Activated CD4-positive, CD25-positive, alpha-beta regulatory T cell treated with anti-CD3 and anti-CD28 coated beads, Interleukin-2, amount 50 U/mL, for 24 hours (primary cell): ENCODE measurements around the gene MAP3K7CL.

Experiments used
- ATAC-seq, 2 donors: fragments of 150-1000 bp; cut with Tn5 transposase; one replicate each; pipeline ENCODE4 v1.10.0; 2021; ENCODE audit warnings: mild to moderate bottlenecking in 1 of 2, moderate library complexity in 1 of 2

Gene MAP3K7CL

GRCh38 chr21:29130270-29130969, at the start of gene MAP3K7CL:
TSS of gene MAP3K7CL (plus strand) at chr21:29130644. CDS start at chr21:29133345, 2,701 bp downstream.
- no peak for ATAC-seq

DNA sequence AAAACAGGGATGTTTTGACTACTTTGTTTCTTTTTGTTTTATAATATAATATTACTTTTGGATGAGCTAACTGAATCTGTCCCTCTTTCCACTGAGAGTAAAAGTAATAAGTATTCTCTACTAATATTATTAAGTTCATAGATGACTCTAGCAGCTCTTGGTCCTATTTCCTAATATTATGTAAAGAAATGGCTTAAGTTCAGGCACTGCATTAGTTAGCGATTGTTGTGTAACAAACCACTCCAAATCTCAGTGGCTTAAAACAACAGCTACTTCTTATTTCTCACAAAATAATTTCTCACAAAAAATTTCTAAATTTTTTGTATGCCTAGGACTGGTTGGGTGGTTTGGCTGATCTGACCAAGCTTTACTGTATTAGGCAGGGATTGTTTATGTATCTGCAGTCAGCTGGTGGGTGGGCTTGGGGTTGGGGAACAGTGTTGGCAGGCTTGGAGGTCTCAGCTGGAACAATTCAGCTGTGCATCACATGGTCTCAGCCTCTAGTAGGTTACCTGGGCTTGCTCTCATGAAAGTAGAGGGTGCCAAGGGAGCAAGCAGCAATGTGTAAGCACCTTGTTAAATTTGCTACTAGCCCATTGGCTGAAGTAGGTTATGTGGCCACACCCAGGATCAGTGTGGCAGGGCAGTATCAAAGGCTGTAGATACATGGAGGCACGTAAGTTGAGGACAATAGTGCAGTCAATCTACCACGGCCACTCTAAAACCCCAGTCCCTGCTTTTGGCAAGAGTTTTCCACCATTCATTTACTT, 48.2 kb upstream of the MAP3K7CL start:
- no peak for ATAC-seq

DNA sequence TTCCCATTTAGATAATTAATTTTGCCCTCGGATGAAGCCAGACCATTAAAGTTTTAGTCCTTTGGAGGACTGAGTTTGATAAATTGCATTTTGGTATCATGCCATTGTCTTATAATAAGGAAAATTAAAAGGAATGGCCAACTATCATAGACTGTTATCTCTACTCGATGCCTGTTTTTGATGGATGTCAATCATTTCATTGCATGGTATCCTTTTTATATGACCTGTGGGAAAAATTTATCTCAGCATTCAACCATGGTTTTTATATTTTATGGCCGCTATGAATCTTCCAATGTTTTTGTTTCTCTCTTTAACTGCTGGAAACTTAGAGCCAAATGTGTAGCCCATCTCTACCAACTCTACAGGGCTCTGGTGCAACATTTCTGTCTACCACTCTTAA, 47.1 kb upstream of the MAP3K7CL start:
- ATAC-seq = no peak

GRCh38 chr21:29084372-29084771, 46.1 kb upstream of the MAP3K7CL start:
- ATAC-seq = no peak

GRCh38 chr21:29085106-29085752, 45.2 kb upstream of the MAP3K7CL start:
- ATAC-seq = no peak

DNA sequence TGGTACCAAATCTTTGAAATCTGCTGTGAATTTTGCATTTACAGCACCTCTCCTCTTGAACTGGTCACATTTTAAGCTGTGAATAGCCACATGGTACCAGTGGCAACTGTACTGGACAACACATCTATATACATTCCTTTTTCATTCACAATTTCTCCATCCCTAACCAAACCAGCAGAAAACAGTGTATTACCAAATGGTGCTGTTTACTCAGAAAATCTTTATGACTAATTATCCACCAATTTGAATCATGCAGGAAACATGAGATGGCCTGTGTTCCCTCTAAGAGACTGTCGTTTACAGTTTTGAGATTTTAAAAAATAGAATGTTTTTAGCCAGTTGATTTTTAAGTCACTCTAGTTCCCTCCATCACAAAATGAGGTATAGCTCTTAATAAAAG, 39.4 kb upstream of the MAP3K7CL start:
- peak in 1 of 2 donors; percentile 45 for ATAC-seq

GRCh38 chr21:29092102-29092959, 38.1 kb upstream of the MAP3K7CL start:
- peak in 1 of 2 donors; percentile 27 for ATAC-seq

GRCh38 chr21:29096218-29097015, 34.0 kb upstream of the MAP3K7CL start:
- ATAC-seq = no peak

DNA sequence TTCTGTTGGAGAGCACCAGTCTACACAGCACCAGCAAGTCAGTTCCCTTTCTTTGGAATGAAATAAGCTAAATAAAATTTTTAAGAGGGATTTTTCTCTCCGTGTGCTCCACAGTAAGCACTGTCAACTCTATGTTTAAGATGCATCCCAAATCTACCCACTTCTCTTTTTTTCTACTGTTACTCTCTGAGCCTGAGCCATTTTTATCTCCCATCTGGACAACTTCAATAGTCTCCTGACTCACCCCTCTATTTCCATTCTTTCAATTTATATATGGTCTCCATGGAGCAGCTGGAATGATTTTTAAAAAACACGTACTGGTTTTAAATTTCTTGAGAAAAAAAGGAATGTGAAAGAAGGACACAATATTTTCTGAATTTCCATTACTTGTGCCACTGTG, 32.3 kb upstream of the MAP3K7CL start:
- no peak for ATAC-seq

DNA sequence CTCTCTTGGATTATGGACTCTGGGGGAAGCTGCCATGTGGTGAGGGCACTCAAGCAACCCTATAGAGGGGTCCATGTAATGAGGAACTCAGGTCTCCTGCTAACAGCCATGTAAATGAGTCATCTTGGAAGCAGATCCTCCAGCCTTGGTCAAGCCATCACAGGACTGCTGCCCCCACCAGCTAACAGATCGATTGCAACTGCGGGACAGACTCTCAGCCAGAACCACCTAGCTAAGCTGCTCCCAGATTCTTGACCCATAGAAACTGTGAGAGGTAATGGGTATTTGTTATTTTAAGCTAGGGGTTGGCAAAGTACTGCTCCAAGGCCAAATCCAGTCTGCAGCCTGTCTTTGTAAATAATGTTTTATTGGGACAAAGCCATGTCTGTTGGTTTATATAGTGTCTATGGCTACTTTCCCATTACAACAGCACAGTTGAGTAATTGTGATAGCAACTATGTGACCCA, 27.6 kb upstream of the MAP3K7CL start:
- no peak for ATAC-seq

- no peak for ATAC-seq
Measured at GRCh38 chr21:29104239-29104708, 26.2 kb upstream of the MAP3K7CL start.

GRCh38 chr21:29105218-29105617, 25.2 kb upstream of the MAP3K7CL start:
- no peak for ATAC-seq

DNA sequence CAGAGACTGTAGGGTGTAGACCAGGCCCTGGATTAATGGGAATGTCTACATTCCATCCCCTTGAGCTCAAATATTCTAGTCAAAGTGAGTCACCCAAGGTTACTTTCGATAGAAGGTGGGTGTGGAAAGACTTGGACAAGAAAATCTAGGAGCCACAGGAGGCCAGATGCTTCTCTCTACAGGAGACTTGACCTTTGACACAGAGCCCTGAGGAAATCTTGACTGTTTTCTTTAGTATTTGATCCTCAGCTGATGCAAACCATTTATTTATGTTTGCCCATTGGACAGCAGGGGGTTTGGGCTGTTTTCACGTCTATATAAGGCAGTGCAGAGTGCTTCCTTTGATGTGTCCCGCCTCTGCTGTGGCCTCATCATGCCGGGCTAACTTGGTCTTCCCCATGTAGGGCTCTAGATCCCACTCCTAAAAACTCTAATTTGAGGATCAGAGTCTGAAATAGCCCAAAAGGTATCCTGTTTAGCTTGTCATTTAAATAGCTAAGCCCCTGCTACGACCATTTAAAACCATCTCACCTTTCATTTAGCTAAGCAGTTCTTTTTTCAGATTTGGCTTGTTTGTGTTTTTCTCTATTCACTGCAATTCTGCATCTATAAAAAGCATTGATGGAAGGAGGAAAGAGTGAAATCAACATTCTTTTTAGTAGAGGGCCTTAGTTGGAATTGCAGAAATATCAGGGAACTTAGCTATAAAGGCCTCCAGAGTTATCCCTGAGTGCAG, 15.5 kb upstream of the MAP3K7CL start:
- ATAC-seq = no peak

GRCh38 chr21:29115899-29116298, 14.5 kb upstream of the MAP3K7CL start:
- no peak for ATAC-seq

GRCh38 chr21:29117372-29117955, 13.0 kb upstream of the MAP3K7CL start:
- ATAC-seq = no peak

DNA sequence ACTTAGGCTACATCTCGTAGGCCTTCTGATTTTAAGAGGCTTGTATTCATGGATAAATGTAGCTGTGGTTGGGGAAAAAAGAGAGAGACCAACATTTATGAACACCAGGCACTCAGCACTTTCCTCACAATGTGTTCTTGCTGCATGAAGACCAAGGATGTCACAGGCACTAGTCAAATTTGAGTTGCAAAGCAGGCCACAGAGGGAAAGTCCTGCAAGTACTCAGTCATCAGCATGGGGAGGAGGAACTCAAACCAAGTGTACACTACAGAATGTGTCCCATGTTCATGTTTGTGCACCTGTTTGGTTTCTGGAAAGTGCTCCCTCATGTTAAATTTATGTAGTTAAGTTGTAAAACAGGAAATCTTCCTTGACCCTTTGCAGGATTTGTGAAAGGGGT, 8.7 kb upstream of the MAP3K7CL start:
- ATAC-seq = no peak

- peak in 1 of 2 donors; percentile 28 for ATAC-seq
Measured at GRCh38 chr21:29124645-29125044, 5.8 kb upstream of the MAP3K7CL start.

GRCh38 chr21:29125191-29125590, 5.3 kb upstream of the MAP3K7CL start:
- peak; percentile 61 to 68 for ATAC-seq

- ATAC-seq = no peak
Measured at GRCh38 chr21:29125979-29126378, 4.5 kb upstream of the MAP3K7CL start.

DNA sequence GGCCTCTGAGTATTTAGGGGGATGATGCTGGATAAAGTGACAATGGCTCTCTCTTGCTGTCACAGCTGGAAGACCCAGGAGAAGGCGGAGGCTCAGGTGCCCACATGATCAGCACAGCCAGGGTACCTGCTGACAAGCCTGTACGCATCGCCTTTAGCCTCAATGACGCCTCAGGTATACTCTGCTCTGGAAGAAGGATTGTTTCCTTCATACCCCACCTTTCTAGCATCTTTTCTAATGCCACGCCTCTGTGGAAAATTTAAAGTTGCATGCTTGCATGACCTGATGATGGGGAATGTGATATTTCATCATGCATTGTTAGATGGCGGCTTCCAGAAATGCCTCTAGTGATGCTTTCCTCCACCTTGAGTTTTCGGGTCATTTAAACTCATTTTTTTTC, 2.8 kb downstream of the MAP3K7CL start:
- ATAC-seq = no peak
